Inflammatory macrophage treated with lipopolysaccharide for 4 hours (primary cell): ENCODE measurements around the gene CTNNA2.
"Not testable (repeated sequence)": the region's sequence is repeated elsewhere in the genome, so short reads cannot be mapped to it uniquely, and the experiment has no call there.

Experiments used
- DNase-seq: peaks from one replicate; pipeline ENCODE4 v3.0.0-alpha.2; 2020

Gene CTNNA2

DNA sequence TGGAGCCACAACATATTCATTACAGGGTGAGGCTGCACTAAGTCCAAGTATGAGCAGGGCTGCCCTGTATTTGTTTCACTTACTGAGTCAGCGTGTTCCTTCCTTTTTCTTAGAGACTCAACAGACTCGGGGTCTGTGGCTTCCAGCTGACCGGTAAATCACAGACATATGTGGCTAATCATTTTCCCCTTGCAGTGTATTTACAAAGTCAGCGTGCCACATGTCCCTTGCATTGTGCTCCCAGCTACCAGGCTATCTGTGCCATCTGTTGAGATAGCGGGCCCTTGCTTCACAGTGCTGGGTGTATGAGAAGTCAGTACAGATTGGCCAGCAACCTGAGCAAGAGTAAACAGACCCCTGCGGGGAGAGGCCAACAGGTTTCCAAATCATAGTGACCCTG, 537.4 kb downstream of the CTNNA2 start:
- no peak for DNase-seq

DNA sequence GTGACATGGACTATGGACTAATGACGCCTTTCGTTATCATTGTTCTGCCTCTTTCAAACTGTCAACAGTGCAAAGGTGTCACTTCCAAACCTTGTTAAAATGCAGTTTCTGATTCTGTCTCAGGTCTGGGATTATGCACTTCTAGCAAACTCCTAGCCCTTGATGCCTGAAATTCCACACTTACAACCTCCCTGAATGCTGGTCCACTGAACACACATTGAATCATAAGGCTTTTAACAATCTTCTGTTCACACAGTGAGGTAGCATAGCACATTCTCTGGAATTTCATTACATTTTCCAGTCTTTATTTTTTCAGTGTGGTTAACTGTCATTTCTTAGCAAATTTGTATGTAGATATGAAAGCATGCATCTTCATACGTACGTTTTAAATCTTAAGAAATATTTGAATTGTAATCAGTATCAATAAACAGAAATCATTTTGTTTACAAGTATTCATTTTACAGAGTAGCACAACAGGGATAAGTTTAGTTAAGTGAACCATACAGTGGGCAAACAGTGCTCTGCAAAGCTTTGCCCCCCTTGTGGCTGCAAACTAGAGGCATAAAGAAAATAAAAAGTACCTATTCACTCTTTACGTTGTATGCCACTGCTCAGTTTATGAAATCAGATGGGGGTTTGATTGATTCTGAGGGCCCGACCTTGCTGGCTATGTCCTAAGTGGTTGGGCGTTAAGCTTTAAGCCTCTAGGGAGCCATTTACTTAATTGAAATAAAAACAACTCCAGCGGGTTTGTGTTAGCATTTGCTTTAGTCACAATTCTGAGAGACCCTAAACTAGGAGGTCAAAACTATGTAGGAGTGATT, 540.9 kb downstream of the CTNNA2 start:
- no peak for DNase-seq

- DNase-seq = no peak
These were observed 541.5 kb downstream of the CTNNA2 start for GRCh38 chr2:80054346-80054675.

- DNase-seq = no peak
These were observed 545.1 kb downstream of the CTNNA2 start for GRCh38 chr2:80057956-80058355.

DNA sequence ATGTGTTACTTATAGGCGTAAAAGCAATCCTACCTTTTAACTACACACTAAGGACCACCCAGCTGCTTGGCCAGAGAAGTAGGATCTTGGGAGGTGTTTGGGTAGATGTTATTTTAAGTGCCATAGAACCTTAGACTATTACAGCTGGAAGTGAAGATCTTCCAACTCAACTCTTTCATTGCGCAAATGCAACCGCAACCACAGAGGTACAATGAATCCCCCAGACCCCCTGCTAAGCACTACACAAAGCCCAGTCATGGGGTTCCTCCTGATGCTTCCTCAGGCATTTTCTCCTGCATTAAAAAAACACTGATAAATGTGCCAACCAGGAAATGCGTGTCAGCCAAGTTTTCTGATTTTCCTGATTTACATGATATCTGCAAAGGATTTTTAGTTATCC, 545.7 kb downstream of the CTNNA2 start:
- DNase-seq = no peak

DNA sequence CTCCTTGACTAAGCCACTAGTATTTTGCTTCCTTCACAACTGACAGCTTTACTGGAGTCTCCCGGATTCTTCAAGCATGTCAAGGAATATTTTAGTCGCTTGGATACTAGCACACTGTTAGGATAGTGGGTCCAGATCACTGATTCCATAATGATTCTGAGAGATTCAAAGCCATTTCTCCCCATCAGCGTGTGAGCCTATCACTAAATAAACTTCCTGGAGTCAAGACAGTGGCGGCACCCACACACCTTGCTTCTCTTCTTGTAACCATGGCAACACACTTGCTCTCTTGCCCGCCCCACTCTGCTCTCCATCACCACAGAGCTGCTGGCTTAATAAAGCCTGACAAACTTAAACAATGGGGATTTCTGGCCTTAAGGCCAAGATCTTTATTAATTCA, 546.6 kb downstream of the CTNNA2 start:
- DNase-seq = no peak

- DNase-seq = no peak
These were observed 549.0 kb downstream of the CTNNA2 start for GRCh38 chr2:80061881-80062280.

- no peak for DNase-seq
These were observed 549.4 kb downstream of the CTNNA2 start for GRCh38 chr2:80062298-80062697.

- no peak for DNase-seq
These were observed 555.3 kb downstream of the CTNNA2 start for GRCh38 chr2:80068038-80068731.

DNA sequence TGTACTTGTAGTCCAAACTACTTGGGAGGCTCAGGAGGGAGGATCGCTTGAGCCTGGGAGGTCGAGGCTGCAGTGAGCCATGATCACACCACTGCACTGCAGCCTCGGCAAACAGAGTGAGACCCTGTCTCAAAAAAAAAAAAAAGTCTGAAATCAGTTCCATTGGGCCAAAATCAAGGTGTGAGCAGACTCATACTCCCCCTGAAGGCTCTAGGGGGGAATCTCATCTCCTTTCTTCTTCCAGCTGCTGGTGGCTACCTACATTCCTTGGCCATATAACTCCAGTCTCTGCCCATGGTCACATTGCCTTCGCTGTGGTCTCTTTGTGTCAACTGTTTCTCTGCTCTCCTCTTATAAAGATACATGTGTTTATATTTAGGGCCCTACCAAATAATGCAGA, 557.7 kb downstream of the CTNNA2 start:
- DNase-seq = no peak

DNA sequence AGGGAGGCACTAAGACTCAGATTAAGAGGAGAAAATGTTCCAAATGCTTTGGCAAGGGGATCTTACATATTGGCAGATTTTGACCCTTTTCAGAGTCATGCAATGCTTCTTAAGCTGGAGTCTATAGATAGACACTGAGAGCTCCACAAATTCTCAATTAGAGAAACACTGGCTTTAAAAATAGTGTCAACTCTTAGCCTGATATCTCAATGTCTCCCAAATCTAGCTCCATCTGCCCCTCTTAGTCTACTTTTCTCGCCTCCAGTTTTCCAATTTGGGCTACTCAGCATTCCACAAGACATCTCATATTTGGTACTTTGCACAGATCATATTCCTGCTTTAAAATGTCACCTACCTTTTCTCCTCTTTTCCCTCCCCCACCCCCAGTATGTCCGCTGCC, 559.1 kb downstream of the CTNNA2 start:
- no peak for DNase-seq

DNA sequence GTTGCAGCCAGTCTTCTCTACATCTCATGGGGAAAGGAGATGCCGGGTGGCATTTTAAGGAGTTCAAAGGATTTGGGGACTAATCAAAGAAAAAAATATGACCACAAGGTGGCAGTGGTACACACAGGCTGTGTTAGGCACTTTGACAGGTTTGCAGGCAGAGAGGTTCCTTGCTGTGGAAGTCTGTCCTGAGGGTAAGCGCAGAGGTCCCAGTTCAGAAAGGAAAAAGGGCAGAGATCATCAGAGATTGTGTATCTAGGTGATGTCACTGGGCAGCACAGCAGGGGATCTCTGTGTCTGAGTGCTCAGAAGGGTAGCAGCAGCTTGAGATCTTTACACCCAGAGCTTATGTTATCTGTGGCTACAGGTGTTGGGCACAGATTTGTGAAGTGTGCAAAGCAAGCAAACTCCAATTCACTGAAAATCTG, 560.3 kb downstream of the CTNNA2 start:
- DNase-seq = peak; percentile 15

DNA sequence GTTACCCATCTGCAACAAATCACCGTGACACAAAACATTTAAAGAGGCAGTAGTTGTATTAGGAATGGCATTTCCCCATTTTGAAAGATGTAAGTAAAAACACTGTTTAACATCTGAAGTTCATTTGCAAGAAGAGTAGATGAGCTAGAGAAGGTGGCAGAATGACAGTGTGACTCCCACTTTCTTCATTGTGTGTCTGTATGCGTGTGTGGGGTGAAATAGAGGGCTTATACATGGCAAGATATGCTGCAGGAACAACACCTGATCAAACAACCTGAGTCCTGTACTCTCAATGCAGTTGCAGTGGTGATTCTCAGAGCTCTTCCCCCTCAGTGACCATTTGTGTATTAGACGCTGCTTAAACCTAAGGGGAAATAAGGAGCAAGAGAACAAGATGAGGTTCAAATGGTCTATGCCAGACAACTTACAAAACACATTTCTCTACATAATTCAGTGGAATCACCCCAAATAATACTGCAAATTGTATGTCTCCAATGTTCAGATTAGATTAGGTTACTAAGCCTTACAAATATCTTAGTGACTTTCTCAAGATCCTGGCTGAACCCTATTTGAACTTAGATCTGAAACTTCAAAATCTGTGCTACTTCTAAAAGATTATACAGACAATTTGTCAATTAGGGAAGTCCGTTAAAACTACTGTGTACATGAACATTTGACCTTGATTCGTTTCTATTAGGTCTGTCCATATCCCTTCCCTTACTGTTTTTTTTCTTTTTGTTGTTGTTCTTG, 561.6 kb downstream of the CTNNA2 start:
- DNase-seq = no peak

GRCh38 chr2:80075719-80076118, 562.9 kb downstream of the CTNNA2 start:
- no peak for DNase-seq

GRCh38 chr2:80078290-80079036, 565.6 kb downstream of the CTNNA2 start:
- no peak for DNase-seq

- no peak for DNase-seq
These were observed 568.1 kb downstream of the CTNNA2 start for GRCh38 chr2:80080957-80081356.

- no peak for DNase-seq
These were observed 574.0 kb downstream of the CTNNA2 start for GRCh38 chr2:80086831-80087230.

GRCh38 chr2:80091237-80091636, 578.4 kb downstream of the CTNNA2 start:
- DNase-seq = no peak

GRCh38 chr2:80092474-80092873, 579.6 kb downstream of the CTNNA2 start:
- no peak for DNase-seq

GRCh38 chr2:80098503-80098902, 585.7 kb downstream of the CTNNA2 start:
- not testable (repeated sequence) for DNase-seq

GRCh38 chr2:80102026-80102425, 589.2 kb downstream of the CTNNA2 start:
- DNase-seq = no peak

DNA sequence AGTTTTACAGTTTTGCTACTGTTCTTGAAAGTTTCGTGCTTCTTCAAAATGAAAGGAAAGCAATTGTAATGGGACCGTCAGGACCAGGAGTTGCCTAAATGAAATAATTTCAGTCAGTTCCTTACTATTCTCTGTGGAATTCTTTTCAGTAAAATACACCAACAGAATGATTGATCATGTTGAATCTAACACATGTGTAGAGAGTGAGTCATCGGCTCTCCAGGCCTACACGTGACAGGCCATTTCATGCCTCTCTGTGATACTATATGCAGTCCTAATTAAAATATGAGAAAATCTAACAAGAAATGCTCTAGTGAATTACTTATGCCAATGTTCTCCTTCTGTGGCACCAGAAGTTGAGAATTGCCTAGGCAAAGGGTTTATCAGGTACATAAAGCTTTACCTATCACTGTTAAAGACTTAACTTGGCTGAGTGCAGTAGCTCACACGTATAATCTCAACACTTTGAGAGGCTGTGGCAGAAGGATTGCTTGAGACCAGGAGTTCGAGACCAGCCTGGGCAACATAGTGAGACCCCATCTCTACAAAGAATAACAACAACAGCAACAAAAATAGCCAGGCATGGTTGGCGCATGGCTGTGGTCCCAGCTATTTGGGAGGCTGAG, 592.3 kb downstream of the CTNNA2 start:
- DNase-seq = no peak

- no peak for DNase-seq
These were observed 598.3 kb downstream of the CTNNA2 start for GRCh38 chr2:80111185-80111584.
